Subcutaneous abdominal adipose tissue (tissue), 5 donors: ENCODE results near the gene POLR2J3.
"Not testable (repeated sequence)": the region's sequence is repeated elsewhere in the genome, so short reads cannot be mapped to it uniquely, and the experiment has no call there.

Experiments used
- H3K27ac ChIP-seq: one replicate; pipeline ENCODE4 v1.7.0; 2013; ENCODE audit warnings: low read depth, mild to moderate bottlenecking, inconsistent platforms, low read length, moderate library complexity
- H3K27me3 ChIP-seq, 5 donors: one replicate each; pipeline ENCODE4 v1.7.0; 2013; ENCODE audit warnings: low read length in 5 of 5, inconsistent platforms in 1 of 5; ENCODE audit not compliant: control insufficient read depth in 5 of 5, insufficient read depth in 4 of 5
- H3K36me3 ChIP-seq, 5 donors: one replicate each; pipeline ENCODE4 v1.7.0; 2013; ENCODE audit warnings: low read length in 5 of 5; ENCODE audit not compliant: control insufficient read depth in 5 of 5, insufficient read depth in 5 of 5
- H3K4me1 ChIP-seq, 5 donors: one replicate each; pipeline ENCODE4 v1.7.0; 2013; ENCODE audit warnings: low read length in 5 of 5, mild to moderate bottlenecking in 3 of 5, moderate library complexity in 1 of 5; ENCODE audit not compliant: control insufficient read depth in 5 of 5, insufficient read depth in 5 of 5
- H3K4me3 ChIP-seq, 5 donors: one replicate each; pipeline ENCODE4 v1.7.0; 2013; ENCODE audit warnings: low read length in 5 of 5, low read depth in 1 of 5
- H3K9ac ChIP-seq, 5 donors: one replicate each; pipeline ENCODE4 v1.7.0; 2013; ENCODE audit warnings: low read length in 5 of 5, mild to moderate bottlenecking in 4 of 5, moderate library complexity in 3 of 5
- H3K9me3 ChIP-seq, 5 donors: one replicate each; pipeline ENCODE4 v1.7.0; 2013; ENCODE audit warnings: low read length in 5 of 5; ENCODE audit not compliant: control insufficient read depth in 5 of 5
- donor health status: healthy.
- donor health status: healthy.
- donor health status: healthy.
- donor health status: healthy.
- donor health status: healthy.

Gene POLR2J3

DNA sequence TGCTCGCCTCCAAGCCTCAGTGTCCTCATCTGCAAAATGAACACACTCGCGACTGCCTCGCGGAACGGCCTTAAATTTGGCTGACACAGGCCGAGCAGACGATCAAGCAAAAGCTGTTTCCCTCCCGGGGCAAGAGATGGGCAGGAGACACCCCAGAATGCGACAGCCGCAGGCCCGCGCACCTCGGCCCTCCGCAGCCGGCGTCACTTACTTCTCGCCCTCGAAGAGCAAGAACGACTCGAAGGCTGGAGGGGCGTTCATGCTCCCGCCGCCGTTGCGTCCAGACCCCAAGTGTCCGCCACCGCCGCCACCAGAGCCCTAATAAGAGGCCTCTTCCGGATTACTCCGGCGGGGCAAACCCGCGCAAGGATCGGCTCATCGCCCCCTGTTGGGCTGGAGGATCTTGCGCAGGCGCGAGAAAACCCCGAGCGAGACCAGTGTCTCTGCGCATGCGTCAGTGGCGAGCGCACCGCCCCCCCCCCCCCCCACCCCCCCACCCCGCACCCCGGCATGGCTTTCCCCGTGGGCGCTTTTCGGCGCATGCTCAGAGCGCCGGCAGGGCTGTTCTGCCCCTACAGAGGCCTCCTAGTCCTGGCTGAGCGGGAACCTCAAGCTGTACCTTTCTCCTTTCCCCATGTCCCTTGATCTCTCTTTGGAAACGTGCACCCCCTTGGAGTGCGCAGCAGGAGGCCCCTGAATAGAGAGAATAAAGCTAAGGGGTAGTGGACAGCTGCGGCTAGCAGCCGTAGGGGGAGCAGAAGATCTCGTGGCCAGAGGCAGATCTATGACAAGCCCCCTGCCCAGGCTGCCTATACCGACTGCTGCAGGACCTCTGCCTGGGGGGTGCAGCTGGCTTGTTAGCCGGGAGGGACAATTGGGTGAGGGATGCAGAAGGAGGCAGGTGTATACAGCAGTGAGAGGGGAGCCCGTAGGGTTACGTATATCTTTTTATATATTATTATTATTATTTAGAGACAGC lies at the start of gene POLR2J3:
Gene POLR2J3, minus strand, starts transcription at position 323 of the 979 bp plus-strand sequence. Its CDS starts 62 bp downstream, at position 261.
- peak within 1 kb of the TSS in 3 of 5 donors; percentile 66 to 86 (median 82) for H3K9ac ChIP-seq
- H3K4me1 ChIP-seq, H3K27me3 ChIP-seq, H3K27ac ChIP-seq, H3K36me3 ChIP-seq, H3K9me3 ChIP-seq: not testable (repeated sequence)
- peak within 1 kb of the TSS; percentile 69 to 75 (median 72) for H3K4me3 ChIP-seq

DNA sequence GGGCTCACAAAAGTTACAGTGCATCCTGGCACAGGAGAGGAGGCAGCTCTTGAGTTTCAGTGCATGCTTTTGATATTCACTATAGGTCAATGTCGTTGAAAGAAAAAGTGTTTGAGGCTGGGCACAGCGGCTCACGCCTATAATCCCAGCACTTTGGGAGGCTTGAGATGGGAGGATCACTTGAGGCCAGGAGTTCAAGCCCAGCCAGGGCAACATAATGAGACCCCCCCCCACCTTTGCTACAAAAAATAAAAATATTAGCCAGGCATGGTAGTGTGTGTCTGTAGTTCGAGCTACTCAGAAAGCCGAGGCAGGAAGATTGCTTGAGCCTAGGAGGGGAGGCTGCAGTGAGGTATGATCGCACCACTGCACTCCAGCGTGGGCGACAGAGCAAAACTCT lies 45.7 kb upstream of the POLR2J3 start:
- not testable (repeated sequence) for H3K27ac ChIP-seq, H3K4me1 ChIP-seq, H3K36me3 ChIP-seq, H3K4me3 ChIP-seq, H3K9me3 ChIP-seq, H3K27me3 ChIP-seq, H3K9ac ChIP-seq

DNA sequence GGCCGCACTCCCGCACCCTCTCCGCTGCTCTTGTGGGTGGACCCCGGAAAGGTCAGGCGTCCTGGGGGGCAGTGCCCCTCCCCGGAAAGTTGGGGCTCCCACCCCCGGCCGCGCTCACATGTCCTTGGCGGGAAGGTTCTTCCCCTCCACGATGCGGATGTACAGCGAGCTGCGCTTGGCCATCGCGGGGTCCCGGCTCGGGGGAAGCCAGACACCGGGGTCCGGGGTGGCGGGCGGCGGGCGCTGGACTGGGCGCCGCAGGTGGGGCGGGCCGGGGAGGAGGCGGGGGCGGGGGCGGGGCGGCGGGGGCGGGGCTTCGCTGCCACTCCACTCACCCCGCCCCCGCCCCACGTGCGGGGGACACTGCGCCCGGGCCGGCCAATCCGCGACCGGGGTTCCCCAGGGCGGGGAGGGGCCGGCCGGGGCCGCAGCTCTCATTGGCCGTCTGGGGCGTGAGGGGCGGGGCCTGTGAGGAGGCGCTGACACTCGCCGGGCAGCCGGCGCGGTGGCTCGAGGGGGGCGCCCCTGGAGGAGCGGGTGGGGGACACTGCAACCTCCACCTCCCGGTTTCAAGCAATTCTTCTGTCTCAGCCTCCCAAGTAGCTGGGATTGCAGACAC lies 44.2 kb upstream of the POLR2J3 start, which contains the start of gene RASA4:
Gene RASA4, minus strand, starts transcription at position 250 of the 619 bp plus-strand sequence. Its CDS starts 67 bp downstream, at position 183.
- H3K27me3 ChIP-seq, H3K36me3 ChIP-seq, H3K27ac ChIP-seq, H3K9me3 ChIP-seq, H3K4me1 ChIP-seq, H3K9ac ChIP-seq: not testable (repeated sequence)
- peak within 1 kb of the TSS in 2 of 5 donors; percentile 29 to 44 for H3K4me3 ChIP-seq

DNA sequence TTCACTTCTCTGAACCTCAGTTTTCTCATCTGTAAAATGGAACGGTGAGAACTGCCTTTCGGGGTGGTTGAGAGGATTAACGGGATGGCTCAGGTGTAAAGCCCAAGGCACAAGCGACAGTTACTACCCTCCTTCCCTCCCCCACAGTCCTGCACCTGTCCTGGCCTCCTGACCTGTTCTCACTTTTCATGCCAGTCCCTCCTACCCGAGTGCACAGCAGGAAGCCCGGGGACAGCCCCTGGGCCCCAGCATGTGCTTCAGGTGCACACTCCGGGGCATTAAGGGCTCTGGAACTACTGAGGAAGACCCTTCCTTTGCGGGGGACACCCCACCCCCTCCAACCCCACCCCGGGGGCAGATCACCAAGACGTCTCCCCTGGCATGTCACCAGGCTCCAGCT lies 43.5 kb upstream of the POLR2J3 start:
- H3K4me3 ChIP-seq, H3K36me3 ChIP-seq, H3K9me3 ChIP-seq, H3K9ac ChIP-seq, H3K27me3 ChIP-seq, H3K4me1 ChIP-seq, H3K27ac ChIP-seq: not testable (repeated sequence)

DNA sequence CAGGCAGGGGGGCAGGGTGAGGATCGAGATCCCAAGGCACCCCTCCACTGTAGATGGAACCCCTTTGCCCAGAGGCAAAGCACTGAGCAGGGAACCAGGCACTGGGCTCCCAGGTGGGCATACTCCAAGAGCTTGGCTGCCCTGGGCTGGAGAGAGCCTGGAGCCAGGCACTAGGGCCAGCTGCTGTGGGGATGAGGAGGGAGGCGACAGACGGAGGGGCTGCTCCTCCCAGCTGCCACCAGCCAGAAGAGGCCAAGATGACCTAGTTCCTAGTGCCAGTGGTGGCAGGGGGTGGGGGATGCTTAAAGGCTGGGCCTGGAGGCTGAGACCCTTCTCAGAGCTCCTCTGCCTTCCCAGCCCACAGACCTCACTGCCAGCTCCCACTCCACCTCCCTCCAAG lies 42.5 kb upstream of the POLR2J3 start:
- not testable (repeated sequence) for H3K4me1 ChIP-seq, H3K36me3 ChIP-seq, H3K4me3 ChIP-seq, H3K27me3 ChIP-seq, H3K9me3 ChIP-seq, H3K27ac ChIP-seq, H3K9ac ChIP-seq

DNA sequence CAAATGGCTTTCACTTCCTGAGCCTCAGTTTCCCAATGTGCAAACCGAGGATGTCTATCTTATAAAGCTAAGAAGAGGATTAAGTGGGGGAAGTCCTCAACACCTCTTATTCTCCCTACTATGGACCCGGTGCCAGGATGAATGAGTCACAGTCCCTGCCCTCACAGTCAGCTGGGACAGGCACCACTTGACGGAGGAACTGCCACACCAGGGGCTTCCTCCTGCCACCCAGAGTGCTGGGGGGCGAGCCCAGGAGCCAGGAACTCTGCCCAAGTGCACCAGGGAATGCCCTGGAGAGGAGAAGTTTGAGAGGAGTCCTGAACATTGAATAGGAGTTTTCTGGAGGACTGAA lies 41.9 kb upstream of the POLR2J3 start:
- H3K9me3 ChIP-seq, H3K4me1 ChIP-seq, H3K36me3 ChIP-seq, H3K9ac ChIP-seq, H3K27me3 ChIP-seq, H3K4me3 ChIP-seq, H3K27ac ChIP-seq: not testable (repeated sequence)

DNA sequence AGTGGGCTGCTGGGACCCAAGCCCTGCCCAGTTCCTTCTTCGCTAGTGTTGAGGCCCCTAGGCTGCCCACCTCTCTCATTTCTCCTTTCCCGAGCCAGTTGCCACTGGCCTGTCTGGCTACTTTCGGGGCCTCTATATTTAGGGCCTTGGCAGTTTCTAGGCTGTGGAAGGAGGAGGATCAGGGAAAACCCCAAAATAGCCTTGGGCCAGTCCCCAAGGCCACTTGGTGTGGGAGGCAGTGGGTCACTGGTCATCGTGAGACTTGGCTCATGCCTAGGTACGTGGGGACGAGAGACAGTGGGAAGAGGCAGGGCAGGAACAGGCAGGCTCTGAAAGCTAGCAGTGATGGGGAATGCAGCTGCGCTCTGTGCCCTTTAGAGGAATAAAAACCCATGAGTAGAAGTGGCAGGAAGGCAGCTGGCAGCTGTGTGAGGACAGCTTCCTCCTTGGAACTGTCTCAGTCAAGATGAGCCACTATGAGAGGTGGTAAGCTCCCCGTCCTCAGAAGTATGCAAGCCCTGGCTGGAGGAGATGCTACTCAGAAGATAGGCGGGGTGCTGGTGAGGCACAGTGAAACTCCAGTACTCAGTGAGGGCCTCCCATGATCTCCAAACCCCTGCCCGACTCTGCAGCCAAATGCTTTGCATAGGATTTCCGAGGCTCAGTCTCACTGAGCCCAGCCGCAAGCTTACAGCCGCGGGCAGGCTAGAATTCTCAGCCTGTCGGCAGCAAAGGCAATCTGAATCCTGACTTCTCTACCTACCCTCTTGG lies 41.4 kb upstream of the POLR2J3 start:
- H3K27ac ChIP-seq, H3K27me3 ChIP-seq, H3K4me1 ChIP-seq, H3K9me3 ChIP-seq, H3K36me3 ChIP-seq, H3K4me3 ChIP-seq, H3K9ac ChIP-seq: not testable (repeated sequence)

DNA sequence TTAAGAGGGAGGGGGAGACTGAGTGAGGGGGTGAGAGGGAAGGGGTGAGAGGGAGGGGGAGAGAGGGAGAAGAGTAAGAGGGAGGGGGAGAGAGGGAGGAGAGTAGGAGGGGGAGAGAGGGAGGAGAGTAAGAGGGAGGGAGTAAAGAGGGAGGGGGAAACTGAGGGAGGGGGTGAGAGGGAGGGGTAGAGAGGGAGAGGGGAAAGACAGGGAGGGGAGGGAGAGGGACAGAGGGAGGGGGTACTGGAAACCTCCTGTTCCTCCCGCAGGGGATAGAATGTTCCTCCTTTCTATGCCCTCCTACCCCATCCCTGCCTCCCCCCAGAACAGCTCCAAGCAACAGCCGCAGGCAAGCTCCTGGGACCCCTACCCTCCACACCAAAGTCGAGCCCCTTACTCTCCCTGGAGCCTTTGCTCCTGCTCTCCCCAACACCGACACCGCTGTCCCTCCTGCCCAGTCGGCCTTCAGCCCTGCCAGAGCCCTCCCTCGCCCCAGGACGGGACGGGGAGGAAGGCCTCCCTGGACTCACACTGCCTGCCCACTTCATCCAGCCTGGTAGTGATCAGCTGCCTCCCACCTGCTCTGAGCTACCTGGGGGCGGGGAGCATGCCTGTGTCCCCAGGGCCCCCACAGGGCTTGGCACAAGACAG lies 39.4 kb upstream of the POLR2J3 start:
- not testable (repeated sequence) for H3K27ac ChIP-seq, H3K9ac ChIP-seq, H3K9me3 ChIP-seq

DNA sequence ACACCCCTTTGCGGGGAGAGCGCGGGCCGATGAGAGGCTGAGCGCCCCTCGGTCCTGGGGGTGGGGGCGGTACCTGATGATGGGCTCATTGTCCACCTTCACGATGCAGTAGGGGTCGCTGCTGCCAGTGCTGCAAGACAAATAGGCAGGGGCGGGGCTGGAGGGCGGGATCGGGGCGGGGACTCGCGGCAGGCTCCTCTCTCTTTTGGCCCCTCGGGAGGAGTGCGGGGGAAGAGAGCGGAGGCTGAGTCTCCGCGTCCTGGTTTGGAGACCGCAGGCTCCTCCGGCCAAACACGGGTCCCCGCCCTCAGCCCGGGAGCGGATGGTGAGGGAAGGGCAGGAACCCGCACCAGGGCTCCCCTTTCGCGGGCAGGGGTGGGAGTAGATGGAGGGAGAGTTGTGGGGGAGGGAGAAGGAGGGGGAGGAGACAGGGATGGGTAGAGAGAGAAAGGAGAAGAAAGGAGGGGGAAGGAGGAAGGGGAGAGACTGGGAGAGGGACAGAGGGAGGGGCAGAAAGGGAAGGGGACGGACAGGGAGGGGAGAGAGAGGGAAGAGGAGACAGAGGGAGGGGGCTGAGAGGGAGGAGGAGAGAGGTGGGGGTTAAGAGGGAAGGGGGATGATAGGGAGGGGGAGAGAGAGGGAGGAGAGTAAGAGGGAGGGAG lies 38.8 kb upstream of the POLR2J3 start:
- H3K27ac ChIP-seq, H3K9ac ChIP-seq, H3K4me1 ChIP-seq, H3K9me3 ChIP-seq, H3K36me3 ChIP-seq, H3K27me3 ChIP-seq, H3K4me3 ChIP-seq: not testable (repeated sequence)

More for the DNA sequence above, 39.4 kb upstream of the POLR2J3 start:
- H3K27me3 ChIP-seq, H3K4me1 ChIP-seq, H3K36me3 ChIP-seq: not testable (repeated sequence)
- H3K4me3 ChIP-seq = peak overlapping the region in 1 of 5 donors; percentile 46
